HG03460 (cell line): ENCODE measurements around the gene MGAM2.

Experiments
- ATAC-seq: cut with Tn5 transposase; IDR thresholded peaks from one replicate; pipeline ENCODE4 v1.9.1; 2021; ENCODE audit not compliant: unreplicated experiment

The MGAM2 gene

GRCh38 chr7:142120524-142120923, 9.0 kb downstream of the MGAM2 start:
- no peak for ATAC-seq

DNA sequence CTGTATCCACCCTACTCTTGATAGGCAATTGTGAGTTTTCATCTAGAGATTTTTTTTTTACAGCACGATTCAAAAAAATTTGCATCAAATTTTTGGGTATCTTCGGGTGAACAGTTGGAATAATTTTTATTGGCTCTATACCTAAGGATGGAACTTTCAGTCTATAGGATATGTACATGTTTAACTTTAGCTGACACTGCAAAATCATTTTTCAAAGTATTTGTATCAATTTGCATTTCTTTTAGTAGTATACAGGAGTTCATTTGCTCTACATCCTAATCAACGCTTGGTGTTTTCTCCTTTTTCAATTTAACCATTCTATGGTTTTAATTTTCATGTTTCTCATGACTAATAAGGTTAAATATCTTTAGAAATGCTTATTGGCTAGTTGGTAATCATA, 11.7 kb downstream of the MGAM2 start:
- no peak for ATAC-seq

GRCh38 chr7:142125256-142125955, 13.9 kb downstream of the MGAM2 start:
- ATAC-seq: no peak

DNA sequence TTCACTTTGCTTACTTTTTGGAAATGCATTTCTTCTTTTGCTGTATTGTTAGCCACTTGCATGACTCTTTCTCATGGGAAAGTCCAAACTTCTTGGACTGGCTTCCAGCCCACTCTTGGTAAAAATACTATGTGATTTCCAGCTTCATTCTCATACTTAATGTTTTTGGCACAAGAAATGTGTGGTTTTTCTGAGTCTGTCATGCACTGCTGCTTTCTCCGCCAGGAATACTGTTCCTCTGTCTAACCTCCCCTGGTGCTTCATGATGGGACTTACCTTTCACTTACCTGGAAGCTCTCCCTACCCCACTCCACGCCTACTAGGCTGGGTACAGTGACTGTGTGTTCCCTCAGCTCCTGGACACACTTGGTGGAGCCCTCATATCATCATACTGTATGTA, 18.7 kb downstream of the MGAM2 start:
- ATAC-seq: no peak

GRCh38 chr7:142131439-142132185, 20.1 kb downstream of the MGAM2 start:
- no peak for ATAC-seq

DNA sequence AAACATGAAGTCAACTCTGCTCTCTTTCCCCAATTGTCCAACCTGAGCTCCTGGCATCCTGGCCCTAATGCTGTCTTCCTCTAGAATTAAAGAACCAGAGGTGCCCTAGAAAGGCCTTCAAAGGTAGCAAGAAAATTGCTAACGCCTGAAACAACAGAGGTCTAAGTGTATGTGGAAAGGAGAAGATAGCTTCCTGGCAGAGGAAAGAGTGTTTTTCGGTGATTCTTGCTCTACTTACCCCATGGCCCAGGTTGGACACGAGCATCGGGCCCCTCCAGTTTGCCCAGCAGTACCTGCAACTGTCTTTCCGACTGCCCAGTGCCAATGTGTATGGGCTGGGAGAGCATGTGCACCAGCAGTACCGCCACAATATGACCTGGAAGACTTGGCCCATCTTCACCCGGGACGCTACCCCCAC, 22.2 kb downstream of the MGAM2 start:
- no peak for ATAC-seq

DNA sequence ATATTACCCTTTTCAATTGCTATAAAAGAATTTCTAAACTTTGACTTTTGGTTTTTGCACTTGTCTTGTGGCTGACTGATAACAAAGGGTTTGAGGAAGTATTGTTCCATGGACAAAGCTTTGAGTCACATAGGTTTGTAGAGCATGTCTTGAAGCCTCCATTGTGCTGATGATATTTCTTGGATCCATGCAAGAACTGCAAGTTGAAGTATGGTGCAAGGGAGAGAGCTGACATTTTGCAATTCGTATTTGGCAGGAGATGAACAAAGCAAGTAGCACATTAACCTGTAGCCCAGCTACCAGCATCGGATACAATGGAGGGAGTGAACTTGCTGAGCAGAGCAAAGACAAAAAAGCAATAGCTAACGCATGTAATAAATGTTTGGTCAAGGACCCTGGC, 23.4 kb downstream of the MGAM2 start:
- ATAC-seq: no peak

DNA sequence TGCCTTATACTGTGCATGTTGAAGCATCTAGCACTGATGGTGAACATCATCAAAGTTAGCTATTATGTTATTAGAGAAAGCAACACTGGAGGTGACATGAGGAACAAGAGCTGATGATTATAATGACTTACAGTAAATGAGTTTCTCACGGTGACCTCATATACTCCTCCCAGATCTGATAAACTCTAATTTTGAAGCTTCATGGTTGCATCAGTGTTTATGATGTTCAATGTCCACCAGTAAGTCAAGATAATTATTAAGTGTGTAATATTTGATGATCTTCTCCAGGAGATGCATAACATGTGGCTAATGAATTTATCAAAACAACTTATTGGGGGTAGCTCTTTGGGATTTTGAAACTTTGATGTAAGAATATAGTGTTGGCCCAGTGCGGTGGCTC, 27.5 kb downstream of the MGAM2 start:
- ATAC-seq: no peak

- ATAC-seq: no peak
Observed at GRCh38 chr7:142139597-142140400, 28.3 kb downstream of the MGAM2 start.

- no peak for ATAC-seq
Observed at GRCh38 chr7:142140401-142140959, 29.0 kb downstream of the MGAM2 start.

- no peak for ATAC-seq
Observed at GRCh38 chr7:142142702-142143101, 31.2 kb downstream of the MGAM2 start.

- ATAC-seq: no peak
Observed at GRCh38 chr7:142146124-142146523, 34.6 kb downstream of the MGAM2 start.

GRCh38 chr7:142150356-142150755, 38.8 kb downstream of the MGAM2 start:
- ATAC-seq: no peak

- ATAC-seq: no peak
Observed at GRCh38 chr7:142150869-142151268, 39.4 kb downstream of the MGAM2 start.

DNA sequence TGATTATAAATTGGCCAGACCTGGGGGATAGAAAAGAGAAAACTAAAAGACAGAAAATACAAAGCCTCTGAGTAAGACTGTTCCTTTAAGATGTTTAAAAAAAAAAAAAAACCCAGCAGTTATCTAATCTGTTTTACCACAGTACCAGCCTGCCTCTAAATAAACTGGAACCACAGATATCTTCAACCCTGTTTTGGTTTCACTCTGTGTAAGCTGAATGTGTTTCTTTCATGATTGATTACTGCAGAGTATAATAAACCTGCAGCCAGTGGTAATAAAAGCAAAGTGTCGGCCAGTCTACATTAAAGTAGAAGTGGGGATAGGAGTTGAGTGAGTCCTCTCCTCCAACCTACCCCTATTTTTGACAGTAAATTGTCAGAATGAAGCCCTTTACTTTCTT, 40.6 kb downstream of the MGAM2 start:
- no peak for ATAC-seq

DNA sequence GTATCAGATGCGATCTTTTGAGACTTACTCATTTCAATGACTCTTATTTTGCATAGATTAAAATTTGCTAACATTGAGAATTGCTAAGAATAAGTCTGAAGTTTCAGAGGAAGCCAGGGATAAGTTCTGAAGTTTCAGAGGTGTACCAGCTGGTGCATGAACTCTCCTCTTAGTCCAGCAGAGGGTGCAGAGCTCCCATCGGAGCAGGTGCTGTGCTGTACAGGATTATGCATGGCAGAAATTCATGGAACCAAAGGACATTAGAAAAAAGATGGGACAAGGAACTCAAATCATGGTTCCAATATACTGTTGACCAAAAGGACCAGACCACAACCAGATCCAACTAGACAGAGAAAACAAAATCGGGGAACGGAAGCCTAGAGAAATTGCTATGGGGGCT, 41.9 kb downstream of the MGAM2 start:
- no peak for ATAC-seq

DNA sequence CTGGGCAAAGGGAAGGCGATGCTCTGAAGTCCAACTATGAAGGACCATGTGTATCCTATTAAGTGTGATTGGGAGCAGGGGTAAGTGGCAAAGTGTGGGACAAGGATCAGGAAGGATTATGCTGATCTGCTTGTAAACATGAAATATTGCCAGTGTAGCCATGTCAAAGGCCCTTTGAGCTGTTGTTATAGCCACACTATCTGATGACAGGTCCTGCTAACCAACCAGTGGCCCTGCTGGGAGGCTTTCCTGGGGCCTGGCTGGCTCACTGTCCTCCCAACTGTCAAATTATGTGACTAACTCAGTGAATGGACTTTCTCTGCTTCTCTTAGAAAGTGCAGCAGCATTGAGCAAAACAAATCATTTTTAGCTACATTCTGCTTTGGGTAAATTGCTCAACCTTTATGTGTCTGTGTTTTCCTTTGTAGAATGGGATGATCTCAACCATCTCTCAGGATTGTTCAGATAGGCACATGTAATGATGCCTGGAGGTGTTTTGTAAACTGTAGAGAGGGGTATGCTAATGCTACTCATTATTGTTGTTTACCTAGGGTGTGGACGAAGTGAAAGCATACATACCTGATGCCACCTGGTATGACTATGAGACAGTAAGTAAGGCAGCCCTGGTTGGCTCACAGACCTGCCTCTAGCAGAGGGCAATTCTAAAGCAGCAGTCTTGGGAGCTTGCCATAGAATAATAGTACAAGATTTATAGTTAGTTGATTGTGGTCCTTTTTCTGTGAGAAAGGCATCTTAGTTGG, 47.4 kb downstream of the MGAM2 start:
- no peak for ATAC-seq

DNA sequence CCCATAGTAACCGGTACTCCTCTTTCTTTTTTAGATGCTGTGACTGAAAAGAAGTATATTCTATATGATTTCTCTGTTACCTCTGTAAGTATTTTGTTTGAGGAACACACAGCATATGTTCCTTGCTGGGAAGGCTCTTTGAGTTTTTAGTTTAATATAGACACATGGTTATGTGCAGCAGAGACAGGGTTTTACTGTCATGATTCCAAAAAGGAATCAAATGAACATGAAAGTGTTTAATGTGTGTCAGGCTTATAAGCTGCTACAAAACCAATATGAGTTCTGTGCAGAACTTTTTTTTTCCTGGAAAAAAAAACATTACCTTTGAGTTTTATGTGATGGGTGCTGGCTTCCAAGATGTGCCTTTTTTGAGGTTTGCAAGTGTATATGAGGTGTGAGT, 50.4 kb downstream of the MGAM2 start:
- ATAC-seq: no peak

DNA sequence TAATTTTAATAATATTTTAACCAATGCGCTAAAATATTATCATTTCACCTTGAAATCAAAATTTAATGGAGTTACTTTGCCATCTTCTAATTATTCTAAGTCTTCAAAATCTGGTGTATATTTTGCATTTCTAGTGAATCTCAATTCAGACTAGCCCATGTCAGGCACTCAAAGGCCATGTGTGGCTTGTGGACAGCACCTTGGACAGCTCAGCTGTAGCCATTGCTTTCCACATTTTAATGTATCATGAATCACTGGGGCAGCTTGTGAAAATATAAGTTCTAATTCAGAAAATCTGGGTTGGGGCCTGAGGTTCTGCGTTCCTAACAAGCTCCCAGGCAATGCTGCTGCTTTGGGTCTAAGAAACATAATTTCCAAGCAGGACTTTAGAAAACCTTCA, 57.2 kb downstream of the MGAM2 start:
- no peak for ATAC-seq

DNA sequence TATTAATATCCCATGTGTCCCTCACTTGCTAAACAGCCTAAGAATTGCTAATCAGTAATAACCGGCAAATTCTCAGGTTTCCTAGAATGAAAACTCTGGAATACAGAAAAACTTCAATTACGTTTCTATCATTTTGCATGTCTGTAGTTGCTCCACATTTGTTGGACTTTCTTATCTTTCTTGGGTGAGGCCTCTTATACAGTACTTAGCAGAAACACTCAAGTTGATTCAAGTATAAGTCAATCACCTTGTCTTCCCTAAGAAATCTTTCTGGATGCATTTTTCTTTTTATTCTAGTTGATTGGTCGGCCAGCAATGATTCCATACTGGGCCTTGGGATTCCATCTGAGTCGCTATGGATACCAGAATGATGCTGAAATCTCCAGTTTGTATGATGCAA, 61.4 kb downstream of the MGAM2 start:
- no peak for ATAC-seq

DNA sequence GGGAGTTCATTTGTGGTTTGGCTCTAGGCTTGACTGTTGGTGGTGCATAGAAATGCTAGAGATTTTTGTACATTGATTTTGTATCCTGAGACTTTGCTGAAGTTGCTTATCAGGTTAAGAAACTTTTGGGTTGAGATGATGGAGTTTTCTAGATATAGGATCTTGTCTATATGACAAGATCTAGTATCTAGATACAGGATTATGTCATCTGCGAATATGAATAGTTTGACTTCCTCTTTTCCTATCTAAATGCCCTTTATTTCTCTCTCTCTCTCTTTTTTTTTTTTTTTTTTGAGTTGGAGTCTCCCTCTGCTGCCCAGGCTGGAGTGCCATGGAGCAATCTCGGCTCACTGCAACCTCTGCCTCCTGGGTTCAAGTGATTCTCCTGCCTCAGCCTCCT, 62.9 kb downstream of the MGAM2 start:
- ATAC-seq: no peak
